Astrocyte (in vitro differentiated cells and primary cell): ENCODE results near the gene ZDHHC22.
A peak's percentile ranks its signal among the peaks of the same experiment; 100 is the strongest.

Experiments
- CTCF ChIP-seq: IDR thresholded peaks from 2 replicates; pipeline ENCODE4 v1.5.1; 2011; ENCODE audit warnings: low read depth, mild to moderate bottlenecking, inconsistent platforms, low read length, moderate library complexity; ENCODE audit not compliant: insufficient read depth
- EZH2 ChIP-seq: IDR thresholded peaks from 2 replicates; pipeline ENCODE4 v1.6.1; 2012; ENCODE audit warnings: mild to moderate bottlenecking, low read length, inconsistent platforms; ENCODE audit not compliant: insufficient read depth

GRCh38 chr14:77142005-77142800 is 612 bp upstream of the ZDHHC22 start:
- TF ChIP-seq CTCF (no peak), EZH2 (peak; percentile 5)
